HCT116 (cell line): ENCODE results near the gene ACD.

ENCODE experiments used
- CEBPB ChIP-seq: IDR thresholded peaks from 2 replicates; pipeline ENCODE4 v1.6.1; 2012; ENCODE audit warnings: low read depth
- EZH2 ChIP-seq: fragments of 200-600 bp; sonication (generic); IDR thresholded peaks from 2 replicates; pipeline ENCODE4 v1.6.1; 2017; ENCODE audit warnings: antibody characterized with exemption, mixed run types
- FOSL1 ChIP-seq: IDR thresholded peaks from 2 replicates; pipeline ENCODE4 v1.6.1; 2012; ENCODE audit warnings: low read depth
- POLR2A ChIP-seq: IDR thresholded peaks from 2 replicates; pipeline ENCODE4 v1.7.0; 2011; ENCODE audit warnings: borderline replicate concordance; ENCODE audit not compliant: insufficient read depth, insufficient read length; ENCODE audit errors: extremely low read depth
- YY1 ChIP-seq: IDR thresholded peaks from 2 replicates; pipeline ENCODE4 v1.6.1; 2011; ENCODE audit warnings: low read length, low read depth, moderate library complexity, mild to moderate bottlenecking; ENCODE audit not compliant: insufficient replicate concordance; ENCODE audit errors: extremely low read depth
- TF ChIP-seq, protein P1 (sequence below), 3 experiments: fragments of 200-600 bp in 1 of 3; sonication (generic) in 1 of 3; IDR thresholded peaks in 2 of 3; conservative IDR thresholded peaks in 1 of 3; 2 replicates each; pipeline ENCODE4 v1.5.1; 2012 to 2017; ENCODE audit warnings: low read depth in 2 of 3, low read length in 2 of 3, antibody characterized with exemption in 1 of 3, borderline replicate concordance in 1 of 3, control low read depth in 1 of 3, mild to moderate bottlenecking in 1 of 3, mixed read lengths in 1 of 3, mixed run types in 1 of 3, moderate library complexity in 1 of 3; ENCODE audit not compliant: insufficient read depth in 1 of 3

DNA sequence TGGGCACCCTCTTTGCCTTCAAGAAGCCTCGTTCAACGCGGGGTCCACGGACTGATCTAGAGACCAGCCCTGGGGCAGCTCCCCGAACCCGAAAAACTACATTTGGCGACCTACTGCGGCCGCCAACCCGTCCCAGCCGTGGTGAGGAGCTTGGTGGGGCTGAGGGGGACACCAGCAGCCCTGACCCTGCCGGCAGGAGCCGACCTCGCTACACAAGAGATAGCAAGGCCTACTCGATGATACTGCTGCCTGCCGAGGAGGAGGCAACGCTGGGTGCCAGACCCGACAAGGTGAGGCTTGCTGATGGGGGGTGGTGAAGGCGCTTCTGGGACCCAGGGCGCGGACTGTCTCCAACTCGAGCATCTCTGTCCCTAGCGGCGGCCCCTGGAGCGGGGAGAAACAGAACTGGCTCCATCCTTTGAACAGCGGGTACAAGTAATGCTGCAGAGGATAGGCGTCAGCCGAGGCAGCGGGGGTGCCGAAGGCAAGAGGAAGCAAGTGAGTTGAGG lies 5.6 kb downstream of the ACD start:
- TF ChIP-seq, protein P1, sequence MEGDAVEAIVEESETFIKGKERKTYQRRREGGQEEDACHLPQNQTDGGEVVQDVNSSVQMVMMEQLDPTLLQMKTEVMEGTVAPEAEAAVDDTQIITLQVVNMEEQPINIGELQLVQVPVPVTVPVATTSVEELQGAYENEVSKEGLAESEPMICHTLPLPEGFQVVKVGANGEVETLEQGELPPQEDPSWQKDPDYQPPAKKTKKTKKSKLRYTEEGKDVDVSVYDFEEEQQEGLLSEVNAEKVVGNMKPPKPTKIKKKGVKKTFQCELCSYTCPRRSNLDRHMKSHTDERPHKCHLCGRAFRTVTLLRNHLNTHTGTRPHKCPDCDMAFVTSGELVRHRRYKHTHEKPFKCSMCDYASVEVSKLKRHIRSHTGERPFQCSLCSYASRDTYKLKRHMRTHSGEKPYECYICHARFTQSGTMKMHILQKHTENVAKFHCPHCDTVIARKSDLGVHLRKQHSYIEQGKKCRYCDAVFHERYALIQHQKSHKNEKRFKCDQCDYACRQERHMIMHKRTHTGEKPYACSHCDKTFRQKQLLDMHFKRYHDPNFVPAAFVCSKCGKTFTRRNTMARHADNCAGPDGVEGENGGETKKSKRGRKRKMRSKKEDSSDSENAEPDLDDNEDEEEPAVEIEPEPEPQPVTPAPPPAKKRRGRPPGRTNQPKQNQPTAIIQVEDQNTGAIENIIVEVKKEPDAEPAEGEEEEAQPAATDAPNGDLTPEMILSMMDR (IDR thresholded peaks at IDR 0.05 in 2 of 3, conservative IDR thresholded peaks at IDR 0.05 in 1 of 3; ENCODE audit: borderline replicate concordance in 1 of 3, insufficient read depth in 1 of 3, low read depth in 2 of 3, low read length in 2 of 3): no peak
- TF ChIP-seq EZH2: no peak
- TF ChIP-seq FOSL1: no peak
- TF ChIP-seq CEBPB: no peak
- TF ChIP-seq POLR2A: no peak
- TF ChIP-seq YY1: no peak
